ENCODE measurements around the gene AMFR. TPM values are rescaled to one million over a fixed set of nuclear protein-coding genes. Genes with fewer than 3 reads are reported as not detected.

Gene AMFR
- total RNA-seq, 4 donors from 2014 or later, result 81.5 to 190 (median 112) TPM

GRCh38 chr16:56355786-56356275 is 69.5 kb downstream of the AMFR start:
- intact Hi-C loops (cut with DNase I; ENCODE audit: low total_unique reads), result no loop called here
- DNase-seq, result peak in 1 of 2 donors; percentile 11
- H3K27ac ChIP-seq, result peak overlapping the region; percentile 64 to 83
- H3K36me3 ChIP-seq, result no peaks in the 10 kb centered on the region
- no peaks in the 10 kb centered on the region for H3K9me3 ChIP-seq
- H3K4me1 ChIP-seq, result no peaks in the 10 kb centered on the region
- H3K4me3 ChIP-seq, result peak overlapping the region in 1 of 2 donors; percentile 29
- no peaks in the 10 kb centered on the region for H3K27me3 ChIP-seq
- no peak for TF ChIP-seq POLR2A (IDR thresholded peaks at IDR 0.05)
- TF ChIP-seq CTCF (IDR thresholded peaks at IDR 0.05), result no peak

GRCh38 chr16:56355221-56355620 is 70.1 kb downstream of the AMFR start:
- intact Hi-C loops (cut with DNase I; ENCODE audit: low total_unique reads), result no loop called here
- H3K4me3 ChIP-seq, result no peak overlapping the region
- no peak for TF ChIP-seq POLR2A (IDR thresholded peaks at IDR 0.05)
- no peak for TF ChIP-seq CTCF (IDR thresholded peaks at IDR 0.05)
- no peaks in the 10 kb centered on the region for H3K9me3 ChIP-seq
- H3K4me1 ChIP-seq, result no peaks in the 10 kb centered on the region
- H3K27me3 ChIP-seq, result no peaks in the 10 kb centered on the region
- DNase-seq, result peak; percentile 3 to 8
- H3K36me3 ChIP-seq, result no peaks in the 10 kb centered on the region
- H3K27ac ChIP-seq, result no peak overlapping the region

- H3K36me3 ChIP-seq, result no peaks in the 10 kb centered on the region
- no peak overlapping the region for H3K27ac ChIP-seq
- no peaks in the 10 kb centered on the region for H3K4me1 ChIP-seq
- DNase-seq, result peak; percentile 12 to 14
- no peak overlapping the region for H3K4me3 ChIP-seq
- intact Hi-C loops (cut with DNase I; ENCODE audit: low total_unique reads), result no loop called here
- TF ChIP-seq POLR2A (IDR thresholded peaks at IDR 0.05) (no peak), CTCF (IDR thresholded peaks at IDR 0.05) (no peak)
- H3K9me3 ChIP-seq, result no peaks in the 10 kb centered on the region
- no peaks in the 10 kb centered on the region for H3K27me3 ChIP-seq
These were observed 70.6 kb downstream of the AMFR start for GRCh38 chr16:56354746-56355145.

GRCh38 chr16:56354016-56354415 is 71.3 kb downstream of the AMFR start:
- peak; percentile 4 to 6 for DNase-seq
- no peak overlapping the region for H3K4me3 ChIP-seq
- intact Hi-C loops (cut with DNase I; ENCODE audit: low total_unique reads), result no loop called here
- H3K27me3 ChIP-seq, result no peaks in the 10 kb centered on the region
- H3K27ac ChIP-seq, result no peak overlapping the region
- no peaks in the 10 kb centered on the region for H3K9me3 ChIP-seq
- no peaks in the 10 kb centered on the region for H3K4me1 ChIP-seq
- TF ChIP-seq CTCF (IDR thresholded peaks at IDR 0.05), result no peak
- no peak for TF ChIP-seq POLR2A (IDR thresholded peaks at IDR 0.05)
- no peaks in the 10 kb centered on the region for H3K36me3 ChIP-seq

GRCh38 chr16:56353054-56353921 is 72.1 kb downstream of the AMFR start:
- Histone ChIP-seq H3K27ac (no peak overlapping the region), H3K9me3 (no peaks in the 10 kb centered on the region), H3K27me3 (no peaks in the 10 kb centered on the region), H3K36me3 (no peaks in the 10 kb centered on the region), H3K4me1 (no peaks in the 10 kb centered on the region), H3K4me3 (no peak overlapping the region)
- TF ChIP-seq CTCF (IDR thresholded peaks at IDR 0.05), result no peak
- no peak for TF ChIP-seq POLR2A (IDR thresholded peaks at IDR 0.05)
- peak; percentile 6 to 8 for DNase-seq
- intact Hi-C loops (cut with DNase I; ENCODE audit: low total_unique reads), result no loop called here

Data from uterus (tissue), 4 donors.